ENCODE data around the gene FAM3D.

The FAM3D gene

GRCh38 chr3:58623478-58623877, 43.1 kb downstream of the FAM3D start:
- Histone ChIP-seq H3K4me3 (ENCODE audit: low read depth, low read length) (no peak overlapping the region), H3K27me3 (ENCODE audit: control insufficient read depth, insufficient read depth, low read length) (no peaks in the 10 kb centered on the region), H3K4me1 (ENCODE audit: control insufficient read depth, insufficient read depth, low read length) (no peaks in the 10 kb centered on the region), H3K36me3 (ENCODE audit: control insufficient read depth, insufficient read depth, low read length) (no peaks in the 10 kb centered on the region), H3K9ac (ENCODE audit: low read depth, low read length) (no peak overlapping the region), H3K9me3 (ENCODE audit: control insufficient read depth, insufficient read depth, low read length) (no peaks in the 10 kb centered on the region)

DNA sequence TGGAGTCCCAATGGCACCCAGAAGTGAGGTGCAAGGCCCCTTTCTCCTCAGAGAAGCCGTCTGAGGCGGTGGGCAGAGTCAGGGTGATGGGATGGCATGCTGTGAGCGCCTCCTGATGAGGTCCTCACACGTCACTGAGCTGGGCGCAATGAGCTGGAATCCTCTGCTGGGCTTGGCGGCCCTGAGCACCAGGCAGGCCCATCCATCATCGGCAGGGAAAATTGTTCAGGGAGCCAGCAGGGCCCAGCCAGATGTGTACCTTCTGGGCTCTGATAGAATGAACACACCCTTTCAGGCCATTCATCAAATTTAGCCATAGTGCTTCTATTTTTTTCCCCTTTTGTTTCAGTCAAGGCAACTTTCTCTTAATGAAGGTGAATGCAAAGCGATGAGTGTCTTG, 43.7 kb downstream of the FAM3D start:
- no peak overlapping the region for H3K4me3 ChIP-seq (ENCODE audit: low read depth, low read length)
- H3K4me1 ChIP-seq (ENCODE audit: control insufficient read depth, insufficient read depth, low read length), result no peaks in the 10 kb centered on the region
- no peaks in the 10 kb centered on the region for H3K9me3 ChIP-seq (ENCODE audit: control insufficient read depth, insufficient read depth, low read length)
- no peaks in the 10 kb centered on the region for H3K36me3 ChIP-seq (ENCODE audit: control insufficient read depth, insufficient read depth, low read length)
- H3K9ac ChIP-seq (ENCODE audit: low read depth, low read length), result no peak overlapping the region
- H3K27me3 ChIP-seq (ENCODE audit: control insufficient read depth, insufficient read depth, low read length), result no peaks in the 10 kb centered on the region

DNA sequence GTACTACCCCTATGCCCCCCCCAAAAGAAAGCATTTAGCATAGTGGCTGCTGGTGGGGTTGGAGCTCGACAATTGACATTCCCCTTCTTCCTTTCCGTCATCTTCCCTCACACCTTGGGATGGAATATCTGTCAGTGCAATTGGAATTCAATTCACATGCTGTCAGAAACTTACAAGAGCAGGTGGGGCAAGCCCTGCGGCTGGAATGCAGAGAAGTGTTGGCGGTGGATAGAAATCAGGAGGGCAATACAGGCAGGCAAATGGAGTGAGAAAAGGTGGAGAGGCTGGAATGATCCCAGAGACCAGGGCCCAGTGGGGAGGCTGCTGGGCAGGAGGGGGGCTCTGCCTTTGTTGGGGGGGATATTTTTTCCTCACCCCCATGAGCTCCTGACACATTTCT, 44.1 kb downstream of the FAM3D start:
- Histone ChIP-seq H3K27me3 (ENCODE audit: control insufficient read depth, insufficient read depth, low read length) (no peaks in the 10 kb centered on the region), H3K9ac (ENCODE audit: low read depth, low read length) (no peak overlapping the region), H3K9me3 (ENCODE audit: control insufficient read depth, insufficient read depth, low read length) (no peaks in the 10 kb centered on the region), H3K4me3 (ENCODE audit: low read depth, low read length) (no peak overlapping the region), H3K36me3 (ENCODE audit: control insufficient read depth, insufficient read depth, low read length) (no peaks in the 10 kb centered on the region), H3K4me1 (ENCODE audit: control insufficient read depth, insufficient read depth, low read length) (no peaks in the 10 kb centered on the region)

GRCh38 chr3:58621086-58621830, 45.3 kb downstream of the FAM3D start:
- no peaks in the 10 kb centered on the region for H3K4me1 ChIP-seq (ENCODE audit: control insufficient read depth, insufficient read depth, low read length)
- no peaks in the 10 kb centered on the region for H3K9me3 ChIP-seq (ENCODE audit: control insufficient read depth, insufficient read depth, low read length)
- no peak overlapping the region for H3K9ac ChIP-seq (ENCODE audit: low read depth, low read length)
- H3K4me3 ChIP-seq (ENCODE audit: low read depth, low read length), result no peak overlapping the region
- H3K36me3 ChIP-seq (ENCODE audit: control insufficient read depth, insufficient read depth, low read length), result no peaks in the 10 kb centered on the region
- no peaks in the 10 kb centered on the region for H3K27me3 ChIP-seq (ENCODE audit: control insufficient read depth, insufficient read depth, low read length)

GRCh38 chr3:58620421-58620820, 46.2 kb downstream of the FAM3D start:
- no peaks in the 10 kb centered on the region for H3K9me3 ChIP-seq (ENCODE audit: control insufficient read depth, insufficient read depth, low read length)
- H3K9ac ChIP-seq (ENCODE audit: low read depth, low read length), result no peak overlapping the region
- H3K36me3 ChIP-seq (ENCODE audit: control insufficient read depth, insufficient read depth, low read length), result no peaks in the 10 kb centered on the region
- H3K4me3 ChIP-seq (ENCODE audit: low read depth, low read length), result no peak overlapping the region
- H3K27me3 ChIP-seq (ENCODE audit: control insufficient read depth, insufficient read depth, low read length), result no peaks in the 10 kb centered on the region
- H3K4me1 ChIP-seq (ENCODE audit: control insufficient read depth, insufficient read depth, low read length), result no peaks in the 10 kb centered on the region

GRCh38 chr3:58617338-58617761, 49.2 kb downstream of the FAM3D start:
- Histone ChIP-seq H3K9me3 (ENCODE audit: control insufficient read depth, insufficient read depth, low read length) (no peaks in the 10 kb centered on the region), H3K9ac (ENCODE audit: low read depth, low read length) (no peak overlapping the region), H3K36me3 (ENCODE audit: control insufficient read depth, insufficient read depth, low read length) (no peaks in the 10 kb centered on the region)

GRCh38 chr3:58613236-58614132, 53.1 kb downstream of the FAM3D start:
- Histone ChIP-seq H3K27me3 (ENCODE audit: control insufficient read depth, insufficient read depth, low read length) (no peaks in the 10 kb centered on the region), H3K9ac (ENCODE audit: low read depth, low read length) (no peak overlapping the region), H3K4me3 (ENCODE audit: low read depth, low read length) (no peak overlapping the region), H3K4me1 (ENCODE audit: control insufficient read depth, insufficient read depth, low read length) (no peaks in the 10 kb centered on the region), H3K9me3 (ENCODE audit: control insufficient read depth, insufficient read depth, low read length) (no peaks in the 10 kb centered on the region), H3K36me3 (ENCODE audit: control insufficient read depth, insufficient read depth, low read length) (no peaks in the 10 kb centered on the region)

More at GRCh38 chr3:58617338-58617761, 49.2 kb downstream of the FAM3D start:
- no peaks in the 10 kb centered on the region for H3K27me3 ChIP-seq (ENCODE audit: control insufficient read depth, insufficient read depth, low read length)
- no peak overlapping the region for H3K4me3 ChIP-seq (ENCODE audit: low read depth, low read length)
- H3K4me1 ChIP-seq (ENCODE audit: control insufficient read depth, insufficient read depth, low read length), result no peaks in the 10 kb centered on the region

GRCh38 chr3:58612830-58613229, 53.7 kb downstream of the FAM3D start:
- Histone ChIP-seq H3K4me3 (ENCODE audit: low read depth, low read length) (no peak overlapping the region), H3K4me1 (ENCODE audit: control insufficient read depth, insufficient read depth, low read length) (no peaks in the 10 kb centered on the region), H3K9ac (ENCODE audit: low read depth, low read length) (no peak overlapping the region), H3K27me3 (ENCODE audit: control insufficient read depth, insufficient read depth, low read length) (no peaks in the 10 kb centered on the region), H3K36me3 (ENCODE audit: control insufficient read depth, insufficient read depth, low read length) (no peaks in the 10 kb centered on the region), H3K9me3 (ENCODE audit: control insufficient read depth, insufficient read depth, low read length) (no peaks in the 10 kb centered on the region)

DNA sequence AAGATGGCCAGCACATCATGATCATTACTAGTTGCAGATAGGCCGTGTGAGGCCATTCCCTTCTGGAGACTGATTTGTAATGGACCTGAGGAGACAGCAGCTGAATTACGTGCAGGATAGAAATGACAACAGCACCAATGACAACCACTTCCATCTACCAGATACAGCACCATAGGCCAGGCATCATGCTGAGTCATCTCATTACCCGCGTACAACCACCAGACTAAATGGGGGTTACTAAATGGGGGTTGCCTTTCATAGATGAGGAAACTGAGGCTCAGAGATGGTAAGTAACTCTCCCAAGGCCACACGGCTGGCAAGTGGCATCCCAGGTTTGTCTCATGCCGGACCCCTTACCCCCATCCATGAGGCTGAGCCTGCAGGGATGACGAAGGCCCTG, 56.6 kb downstream of the FAM3D start:
- Histone ChIP-seq H3K9me3 (ENCODE audit: control insufficient read depth, insufficient read depth, low read length) (no peaks in the 10 kb centered on the region), H3K36me3 (ENCODE audit: control insufficient read depth, insufficient read depth, low read length) (no peaks in the 10 kb centered on the region), H3K9ac (ENCODE audit: low read depth, low read length) (no peak overlapping the region), H3K4me1 (ENCODE audit: control insufficient read depth, insufficient read depth, low read length) (no peaks in the 10 kb centered on the region), H3K4me3 (ENCODE audit: low read depth, low read length) (no peak overlapping the region), H3K27me3 (ENCODE audit: control insufficient read depth, insufficient read depth, low read length) (no peaks in the 10 kb centered on the region)

GRCh38 chr3:58608648-58609047, 57.9 kb downstream of the FAM3D start:
- Histone ChIP-seq H3K4me1 (ENCODE audit: control insufficient read depth, insufficient read depth, low read length) (no peaks in the 10 kb centered on the region), H3K27me3 (ENCODE audit: control insufficient read depth, insufficient read depth, low read length) (no peaks in the 10 kb centered on the region), H3K9ac (ENCODE audit: low read depth, low read length) (no peak overlapping the region), H3K9me3 (ENCODE audit: control insufficient read depth, insufficient read depth, low read length) (no peaks in the 10 kb centered on the region), H3K4me3 (ENCODE audit: low read depth, low read length) (no peak overlapping the region), H3K36me3 (ENCODE audit: control insufficient read depth, insufficient read depth, low read length) (no peaks in the 10 kb centered on the region)

GRCh38 chr3:58607816-58608215, 58.8 kb downstream of the FAM3D start:
- no peaks in the 10 kb centered on the region for H3K4me1 ChIP-seq (ENCODE audit: control insufficient read depth, insufficient read depth, low read length)
- H3K4me3 ChIP-seq (ENCODE audit: low read depth, low read length), result no peak overlapping the region
- H3K27me3 ChIP-seq (ENCODE audit: control insufficient read depth, insufficient read depth, low read length), result no peaks in the 10 kb centered on the region
- no peaks in the 10 kb centered on the region for H3K36me3 ChIP-seq (ENCODE audit: control insufficient read depth, insufficient read depth, low read length)
- no peak overlapping the region for H3K9ac ChIP-seq (ENCODE audit: low read depth, low read length)
- H3K9me3 ChIP-seq (ENCODE audit: control insufficient read depth, insufficient read depth, low read length), result no peaks in the 10 kb centered on the region

DNA sequence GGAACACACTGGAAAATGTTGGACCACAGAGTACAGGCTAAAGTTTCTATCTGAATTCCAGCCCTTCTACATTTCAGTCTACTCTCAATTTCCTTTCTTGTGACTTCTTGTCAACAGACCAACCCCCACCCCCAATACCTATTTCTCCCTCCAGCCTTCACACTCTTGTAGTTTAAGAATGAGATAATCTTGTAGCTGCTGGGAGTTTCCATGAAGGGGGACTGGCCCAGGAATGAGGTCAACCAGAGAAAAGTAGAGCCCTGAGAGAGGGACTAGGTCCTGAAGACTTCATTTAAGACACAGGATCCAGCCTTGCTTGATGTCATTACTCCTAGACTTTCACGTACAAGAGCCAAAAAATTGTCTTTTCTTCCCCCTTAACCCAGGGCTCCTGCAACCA, 59.9 kb downstream of the FAM3D start:
- H3K4me3 ChIP-seq (ENCODE audit: low read depth, low read length), result no peak overlapping the region
- no peaks in the 10 kb centered on the region for H3K36me3 ChIP-seq (ENCODE audit: control insufficient read depth, insufficient read depth, low read length)
- no peak overlapping the region for H3K9ac ChIP-seq (ENCODE audit: low read depth, low read length)
- no peaks in the 10 kb centered on the region for H3K4me1 ChIP-seq (ENCODE audit: control insufficient read depth, insufficient read depth, low read length)
- no peaks in the 10 kb centered on the region for H3K27me3 ChIP-seq (ENCODE audit: control insufficient read depth, insufficient read depth, low read length)
- no peaks in the 10 kb centered on the region for H3K9me3 ChIP-seq (ENCODE audit: control insufficient read depth, insufficient read depth, low read length)
